TTC549 (cell line): ENCODE data around the gene HSPE1.
A peak's percentile ranks its signal among the peaks of the same experiment; 100 is the strongest.
"Not testable (repeated sequence)": the region's sequence is repeated elsewhere in the genome, so short reads cannot be mapped to it uniquely, and the experiment has no call there.

Experiments
- FAIRE-seq: peaks from 2 replicates; lab custom pipeline; 2012; peaks lifted over from hg19 to GRCh38; lab: Jason Lieb, UNC

The HSPE1 gene

GRCh38 chr2:197499594-197500502 lies at the start of gene HSPE1, which contains the start of gene HSPD1:
Gene HSPE1 (plus strand): TSS chr2:197500379. CDS start chr2:197500437, 58 bp downstream.
Gene HSPD1 (minus strand): TSS chr2:197499840. CDS start chr2:197498848, 992 bp downstream.
- FAIRE-seq = peak; percentile 52

DNA sequence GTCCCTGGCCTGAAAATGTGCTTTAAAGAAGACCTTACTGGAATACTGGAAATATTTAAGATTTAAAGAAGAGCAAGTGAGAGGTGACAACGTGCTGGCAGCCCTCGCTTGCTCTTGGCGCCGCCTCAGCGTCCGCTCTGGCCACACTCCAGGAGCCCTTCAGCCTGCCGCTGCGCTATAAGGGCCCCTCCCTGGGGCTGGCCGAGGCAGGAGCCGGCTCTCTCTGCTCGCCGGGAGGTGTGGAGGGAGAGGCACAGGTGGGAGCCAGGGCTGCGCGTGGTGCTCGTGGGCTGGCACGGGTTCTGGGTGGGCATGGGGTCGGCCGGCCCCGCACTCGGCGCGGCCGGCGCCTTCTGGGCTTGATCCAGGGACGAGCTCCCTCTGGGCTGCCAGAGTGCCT lies 49.7 kb upstream of the HSPE1 start:
- no peak for FAIRE-seq

DNA sequence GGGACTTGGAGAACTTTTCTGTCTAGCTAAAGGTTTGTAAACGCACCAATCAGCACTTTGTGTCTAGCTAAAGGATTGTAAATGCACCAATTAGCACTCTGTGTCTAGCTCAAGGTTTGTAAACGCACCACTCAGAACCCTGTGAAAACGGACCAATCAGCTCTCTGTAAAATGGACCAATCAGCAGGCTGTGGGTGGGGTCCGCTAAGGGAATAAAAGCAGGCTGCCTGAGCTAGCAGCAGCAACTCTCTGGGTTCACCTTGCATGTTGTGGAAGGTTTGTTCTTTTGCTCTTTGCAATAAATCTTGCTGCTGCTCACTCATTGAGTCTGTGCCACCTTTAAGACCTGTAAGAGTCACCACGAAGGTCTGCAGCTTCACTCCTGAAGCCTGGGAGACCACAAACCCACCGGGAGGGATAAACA lies 49.2 kb upstream of the HSPE1 start:
- not testable (repeated sequence) for FAIRE-seq

DNA sequence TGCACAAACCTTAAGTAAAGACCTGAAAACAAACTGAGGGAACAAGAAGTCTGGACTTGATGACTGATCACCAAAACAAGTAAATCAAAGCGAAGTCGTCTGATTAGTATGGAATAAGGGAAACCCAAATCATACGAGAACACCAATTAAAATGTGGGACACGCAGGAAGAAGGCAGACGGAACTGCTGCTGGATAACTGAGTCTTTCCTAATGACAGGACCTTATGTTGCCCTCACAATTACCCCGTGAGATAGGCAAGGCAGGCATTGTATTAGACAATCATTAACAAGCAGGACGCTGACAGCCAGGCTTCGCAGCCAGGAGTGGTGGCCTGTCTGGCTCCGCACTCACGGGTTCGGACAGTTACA lies 47.4 kb upstream of the HSPE1 start:
- no peak for FAIRE-seq

DNA sequence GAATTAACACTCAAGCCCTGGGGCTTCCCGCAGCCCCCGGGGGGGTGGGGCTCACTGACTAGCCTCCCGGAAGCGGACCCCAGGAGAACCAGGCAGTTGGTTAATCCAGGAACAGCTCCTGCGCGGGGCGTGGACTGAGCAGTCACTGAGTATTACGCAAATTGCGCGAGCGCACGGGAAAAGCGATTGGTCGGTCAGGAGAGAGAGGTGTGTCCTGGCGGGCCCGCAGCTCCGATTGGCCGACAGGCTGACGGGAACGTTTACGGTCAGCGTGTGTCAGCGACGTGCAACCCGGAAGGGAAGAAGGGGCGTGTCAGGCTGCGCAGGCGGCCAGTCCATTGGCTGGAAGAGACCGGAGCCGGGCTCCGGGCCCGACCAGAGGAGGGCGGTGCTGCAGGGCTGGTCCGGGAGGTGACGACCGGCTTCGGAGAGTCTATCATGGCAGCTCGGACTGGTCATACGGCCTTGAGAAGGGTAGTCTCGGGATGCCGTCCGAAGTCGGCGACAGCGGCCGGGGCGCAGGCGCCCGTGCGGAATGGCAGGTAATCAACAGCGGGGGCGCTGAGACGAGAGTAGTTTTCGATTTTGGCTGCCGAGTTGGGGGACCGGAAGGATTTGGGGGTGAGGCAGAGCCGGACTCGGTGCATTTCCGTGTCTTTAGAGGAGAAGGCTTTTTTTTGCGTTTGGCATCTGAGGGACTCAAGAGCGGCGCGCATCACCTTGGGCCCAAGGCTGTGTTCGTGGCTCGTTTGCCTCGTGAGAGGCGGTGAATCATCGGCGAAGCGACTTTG lies 46.9 kb upstream of the HSPE1 start, which contains the start of gene COQ10B:
COQ10B (plus strand) TSS at position 430 of the 791 bp plus-strand sequence; CDS start at position 439, 9 bp downstream.
- peak; percentile 94 for FAIRE-seq

DNA sequence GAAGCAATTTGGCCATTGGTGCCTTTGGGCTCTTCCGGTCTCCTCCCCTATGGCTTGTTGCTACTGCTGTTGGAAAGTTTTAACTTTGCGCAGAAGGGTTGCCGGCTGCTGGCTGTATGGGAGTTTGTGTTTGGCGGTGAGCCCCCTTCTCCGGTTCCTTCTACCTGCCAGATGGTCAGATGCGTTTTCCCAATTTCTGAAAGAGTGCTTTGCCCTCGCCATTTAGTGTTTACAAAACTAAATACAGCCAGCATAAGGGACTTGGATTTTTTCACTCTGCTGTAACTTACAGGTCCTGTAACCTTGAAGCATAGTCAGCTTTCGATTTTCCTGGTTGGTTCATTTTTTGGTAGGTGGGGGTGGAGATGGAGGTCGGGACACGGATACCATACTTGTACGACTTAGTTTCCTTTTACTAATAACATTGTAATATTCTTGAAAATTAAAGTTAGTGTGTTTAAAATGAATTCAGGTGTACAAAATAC lies 46.2 kb upstream of the HSPE1 start:
- FAIRE-seq = no peak

GRCh38 chr2:197454923-197455322 lies 45.3 kb upstream of the HSPE1 start:
- FAIRE-seq = no peak

DNA sequence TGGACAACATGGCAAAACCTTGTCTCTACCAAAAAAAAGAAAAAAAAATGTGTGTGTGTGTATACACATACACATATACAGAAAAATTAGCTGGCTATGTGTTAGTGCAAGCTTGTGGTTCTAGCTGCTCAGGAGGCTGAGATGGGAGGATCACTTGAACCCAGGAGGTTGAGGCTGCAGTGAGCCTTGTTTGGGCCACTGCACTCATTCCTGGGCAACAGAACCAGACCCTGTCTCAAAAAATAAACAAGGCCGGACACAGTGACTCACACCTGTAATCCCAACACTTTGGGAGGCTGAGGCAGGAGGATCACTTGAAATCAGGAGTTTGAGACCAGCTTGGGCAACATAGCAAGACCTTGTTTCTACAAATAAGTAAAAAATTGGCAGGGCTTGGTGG lies 44.8 kb upstream of the HSPE1 start:
- FAIRE-seq = no peak

DNA sequence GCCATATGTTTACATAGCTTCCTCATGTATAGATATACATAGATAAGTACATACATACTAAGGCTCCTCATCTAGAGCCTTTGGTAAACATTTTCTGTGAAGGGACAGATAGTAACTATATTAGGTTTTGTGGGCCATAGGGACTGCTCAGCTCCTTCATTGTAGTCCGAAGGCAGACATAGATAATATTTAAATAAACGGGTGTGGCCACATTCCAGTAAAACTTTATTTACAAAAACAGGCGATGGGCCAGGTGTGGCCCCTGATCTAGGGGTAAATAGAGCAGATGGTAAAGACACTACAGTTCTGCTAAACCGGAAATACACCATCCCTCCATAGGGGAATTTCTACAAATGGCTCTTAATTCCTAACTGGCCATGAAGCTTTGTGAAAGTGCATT lies 39.5 kb upstream of the HSPE1 start:
- no peak for FAIRE-seq

DNA sequence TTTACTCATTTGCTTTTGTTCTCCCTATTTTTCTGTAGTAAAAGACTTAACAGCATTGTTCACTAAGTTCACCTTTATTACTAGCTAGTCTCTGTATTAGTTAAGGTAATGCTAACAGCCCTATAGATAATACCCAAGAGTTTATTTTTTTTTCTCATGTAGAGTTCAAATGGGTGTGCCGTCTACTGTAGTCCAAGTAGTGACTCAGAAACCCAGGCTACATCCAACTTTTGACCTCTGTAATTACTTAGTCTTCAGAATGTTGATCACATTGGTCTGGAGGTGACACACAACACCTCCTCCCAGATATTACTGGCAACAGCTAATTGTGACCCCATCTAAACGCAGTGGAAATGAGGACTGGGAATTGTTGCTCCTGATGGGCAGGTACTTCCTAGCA lies 39.1 kb upstream of the HSPE1 start:
- no peak for FAIRE-seq

GRCh38 chr2:197464175-197464574 lies 36.0 kb upstream of the HSPE1 start:
- FAIRE-seq = no peak

- FAIRE-seq = no peak
Observed at GRCh38 chr2:197472166-197472565, 28.0 kb upstream of the HSPE1 start.

DNA sequence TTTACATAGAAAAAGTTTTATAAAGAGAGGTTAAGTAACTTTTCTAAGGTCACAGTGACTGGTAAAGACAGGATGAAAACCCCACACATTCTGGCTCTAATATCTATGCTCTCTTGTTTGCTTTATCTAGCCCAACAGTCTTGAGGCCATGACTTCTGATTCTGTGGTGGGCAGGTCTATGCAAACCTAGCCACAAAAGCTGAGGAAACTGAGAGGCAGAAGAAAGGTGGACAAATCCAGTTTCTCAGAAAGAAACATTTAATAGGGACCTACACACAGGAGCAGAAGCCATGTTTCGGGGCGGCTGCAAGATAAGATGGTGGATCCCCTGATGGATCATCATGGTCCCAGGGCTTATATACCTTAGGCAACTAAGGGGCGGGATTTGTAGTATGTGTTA lies 22.4 kb upstream of the HSPE1 start:
- FAIRE-seq = no peak

- no peak for FAIRE-seq
Observed at GRCh38 chr2:197480165-197481036, 19.8 kb upstream of the HSPE1 start.

- FAIRE-seq = not testable (repeated sequence)
Observed at GRCh38 chr2:197484248-197484647, 15.9 kb upstream of the HSPE1 start.

DNA sequence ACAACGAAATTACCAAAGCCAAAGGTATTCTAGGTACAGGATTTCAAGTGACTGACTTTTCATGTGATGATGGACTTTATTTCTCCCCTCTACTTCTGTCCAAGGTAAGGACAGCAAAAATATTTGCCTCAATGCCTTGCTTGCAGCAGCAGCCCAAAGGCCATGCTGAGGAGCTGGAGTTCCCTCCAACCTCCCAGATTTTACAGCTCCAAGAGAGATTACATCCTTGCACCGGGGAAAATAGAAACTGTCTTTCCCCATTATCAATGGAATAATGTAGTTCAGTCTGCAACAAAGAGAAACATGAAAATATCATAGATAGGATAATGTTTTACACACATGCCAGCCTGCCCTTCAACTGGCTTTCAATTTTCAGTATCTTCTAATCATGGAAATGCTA lies 14.0 kb upstream of the HSPE1 start:
- FAIRE-seq = no peak

- no peak for FAIRE-seq
Observed at GRCh38 chr2:197487385-197487784, 12.8 kb upstream of the HSPE1 start.

DNA sequence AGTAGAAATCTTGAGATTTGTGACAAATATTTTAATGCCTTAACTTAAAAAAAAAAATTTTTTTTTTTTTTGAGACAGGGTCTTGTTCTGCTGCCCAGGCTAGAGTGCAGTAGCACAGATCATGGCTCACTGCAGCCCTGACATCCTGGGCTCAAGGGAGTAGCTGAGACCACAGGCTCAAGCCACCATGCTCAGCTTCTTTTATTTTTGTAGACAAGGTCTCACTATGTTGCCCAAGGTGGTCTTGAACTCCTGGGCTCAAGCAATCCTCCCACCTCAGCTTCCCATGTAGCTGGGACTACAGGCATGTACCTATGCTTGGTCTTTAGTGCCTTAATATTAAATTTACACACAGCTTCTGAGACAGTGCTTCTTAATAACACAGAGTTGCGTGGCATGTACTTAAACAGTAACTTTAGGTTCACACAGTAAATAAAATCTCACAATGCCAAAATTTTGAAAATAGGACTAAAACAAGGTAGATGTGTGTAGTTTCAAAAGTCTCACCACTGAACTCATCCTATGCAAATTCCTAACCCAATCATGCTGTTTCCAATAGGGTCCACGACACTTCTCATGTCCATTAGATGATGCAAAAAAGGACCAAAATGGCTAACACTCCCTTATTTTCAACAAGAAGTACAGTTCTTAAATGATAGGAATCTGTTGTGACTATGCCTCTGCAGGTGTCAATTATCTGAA lies 4.6 kb upstream of the HSPE1 start:
- no peak for FAIRE-seq

GRCh38 chr2:197496695-197497094 lies 3.5 kb upstream of the HSPE1 start:
- FAIRE-seq = no peak

DNA sequence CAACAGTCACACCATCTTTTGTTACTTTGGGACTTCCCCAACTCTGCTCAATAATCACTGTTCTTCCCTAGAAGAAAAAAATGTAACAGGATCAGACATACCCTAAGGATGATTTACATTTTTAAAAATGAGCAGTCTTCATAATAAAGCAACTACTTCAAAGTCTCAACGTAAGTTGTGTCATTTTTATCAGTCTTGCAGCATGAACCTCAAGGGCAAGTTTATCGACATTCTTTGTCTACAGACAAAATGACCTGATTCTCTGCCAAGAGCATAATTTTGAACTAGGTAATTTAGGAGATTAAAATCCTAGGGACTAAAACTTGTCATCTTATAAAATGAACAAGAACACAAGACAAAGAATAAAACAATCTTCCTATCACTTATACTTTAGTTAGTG lies 2.9 kb upstream of the HSPE1 start:
- no peak for FAIRE-seq

DNA sequence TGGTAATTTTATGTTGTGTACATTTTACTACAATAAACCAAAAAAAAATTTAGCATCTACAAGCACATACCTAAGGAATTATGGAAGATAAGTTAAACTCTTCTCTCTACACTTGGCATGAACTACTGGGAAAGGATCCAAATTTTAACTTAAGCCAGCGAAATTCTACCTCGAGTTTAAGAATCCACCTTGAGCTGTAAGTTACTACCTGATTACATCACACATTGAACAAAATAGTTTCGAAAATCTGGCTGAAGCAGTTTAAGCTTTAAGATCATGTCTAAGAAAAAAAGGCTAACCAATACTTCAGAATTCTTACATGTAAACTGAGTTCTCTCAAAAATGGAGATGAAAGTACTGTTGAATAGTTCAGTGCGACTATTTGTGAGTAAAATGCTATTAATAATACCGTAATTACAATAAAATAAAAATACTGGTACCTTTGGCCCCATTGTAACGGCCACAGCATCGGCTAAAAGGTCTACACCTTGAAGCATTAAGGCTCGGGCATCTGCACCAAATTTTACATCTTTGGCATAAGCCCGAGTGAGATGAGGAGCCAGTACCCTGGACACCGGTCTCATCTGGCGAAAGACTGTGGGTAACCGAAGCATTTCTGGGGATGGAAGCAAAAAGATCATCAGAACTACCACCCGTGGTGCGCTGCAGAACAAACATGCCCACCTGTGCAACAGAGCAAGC lies 1.8 kb upstream of the HSPE1 start:
- no peak for FAIRE-seq
